ENCODE results near the gene SRSF3. TPM values are rescaled to one million over a fixed set of nuclear protein-coding genes. Genes with fewer than 3 reads are reported as not detected.
A peak's percentile ranks its signal among the peaks of the same experiment; 100 is the strongest.
"Not testable (repeated sequence)": the region's sequence is repeated elsewhere in the genome, so short reads cannot be mapped to it uniquely, and the experiment has no call there.

Gene SRSF3
- total RNA-seq, 1 donor from 2014 or later = 288 TPM

DNA sequence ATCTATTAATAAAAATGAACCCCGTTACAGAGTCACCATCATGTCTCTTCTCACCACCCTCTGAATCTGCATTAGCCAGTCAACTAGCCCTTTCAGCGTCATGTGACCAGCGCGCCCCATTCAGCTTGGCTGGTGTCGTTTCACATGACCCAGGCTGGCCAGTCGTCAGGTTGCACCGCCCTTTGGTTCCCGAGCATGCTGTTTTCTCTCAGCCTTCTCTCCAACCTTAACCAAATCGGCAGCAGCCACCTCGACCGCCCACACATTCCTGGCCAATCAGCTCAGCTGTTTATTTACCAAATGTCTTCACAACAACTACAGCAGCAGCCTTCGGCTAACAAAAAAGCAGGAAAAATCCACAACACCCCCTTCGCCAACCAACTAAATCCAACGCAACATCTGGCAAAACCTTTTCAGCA is 5.6 kb downstream of the SRSF3 start:
- Mint-ChIP-seq H3K4me1 (ENCODE audit: low read depth, unreplicated experiment) (peaks cover 39% of the 10 kb centered on the region), H3K36me3 (ENCODE audit: unreplicated experiment) (peaks cover 21% of the 10 kb centered on the region)
- peak; percentile 58 for DNase-seq

GRCh38 chr6:36600564-36601146 is 6.5 kb downstream of the SRSF3 start:
- peaks cover 42% of the 10 kb centered on the region for H3K4me1 Mint-ChIP-seq (ENCODE audit: low read depth, unreplicated experiment)
- H3K27ac Mint-ChIP-seq (ENCODE audit: unreplicated experiment) = no peak overlapping the region
- TF ChIP-seq CTCF (IDR thresholded peaks at IDR 0.05; ENCODE audit: partially characterized antibody, unreplicated experiment) = no peak
- H3K9me3 Mint-ChIP-seq (ENCODE audit: unreplicated experiment) = peaks cover 6% of the 10 kb centered on the region
- DNase-seq = no peak
- H3K27me3 Mint-ChIP-seq (ENCODE audit: unreplicated experiment) = peaks cover 1% of the 10 kb centered on the region
- peak overlapping the region; percentile 71 for H3K4me3 Mint-ChIP-seq (ENCODE audit: unreplicated experiment)
- H3K36me3 Mint-ChIP-seq (ENCODE audit: unreplicated experiment) = peaks cover 13% of the 10 kb centered on the region

More for the DNA sequence above, 5.6 kb downstream of the SRSF3 start:
- TF ChIP-seq CTCF (IDR thresholded peaks at IDR 0.05; ENCODE audit: partially characterized antibody, unreplicated experiment) = no peak
- H3K27ac Mint-ChIP-seq (ENCODE audit: unreplicated experiment) = peak overlapping the region; percentile 17
- peaks cover 15% of the 10 kb centered on the region for H3K9me3 Mint-ChIP-seq (ENCODE audit: unreplicated experiment)
- H3K4me3 Mint-ChIP-seq (ENCODE audit: unreplicated experiment) = peak overlapping the region; percentile 71
- H3K27me3 Mint-ChIP-seq (ENCODE audit: unreplicated experiment) = peaks cover 6% of the 10 kb centered on the region

DNA sequence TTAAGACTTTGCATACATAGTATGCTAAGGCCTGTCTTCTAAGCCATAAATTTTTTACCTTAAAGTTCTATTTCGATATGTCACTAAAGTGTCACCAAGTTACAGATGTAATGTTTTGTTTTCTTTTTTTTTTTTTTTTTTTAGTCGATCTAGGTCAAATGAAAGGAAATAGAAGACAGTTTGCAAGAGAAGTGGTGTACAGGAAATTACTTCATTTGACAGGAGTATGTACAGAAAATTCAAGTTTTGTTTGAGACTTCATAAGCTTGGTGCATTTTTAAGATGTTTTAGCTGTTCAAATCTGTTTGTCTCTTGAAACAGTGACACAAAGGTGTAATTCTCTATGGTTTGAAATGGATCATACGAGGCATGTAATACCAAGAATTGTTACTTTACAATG is 7.7 kb downstream of the SRSF3 start:
- H3K9me3 Mint-ChIP-seq (ENCODE audit: unreplicated experiment); DNase-seq; H3K27ac Mint-ChIP-seq (ENCODE audit: unreplicated experiment); H3K27me3 Mint-ChIP-seq (ENCODE audit: unreplicated experiment): not testable (repeated sequence)
- peaks cover 44% of the 10 kb centered on the region for H3K4me1 Mint-ChIP-seq (ENCODE audit: low read depth, unreplicated experiment)
- peaks cover 13% of the 10 kb centered on the region for H3K36me3 Mint-ChIP-seq (ENCODE audit: unreplicated experiment)
- H3K4me3 Mint-ChIP-seq (ENCODE audit: unreplicated experiment) = peak overlapping the region; percentile 30

DNA sequence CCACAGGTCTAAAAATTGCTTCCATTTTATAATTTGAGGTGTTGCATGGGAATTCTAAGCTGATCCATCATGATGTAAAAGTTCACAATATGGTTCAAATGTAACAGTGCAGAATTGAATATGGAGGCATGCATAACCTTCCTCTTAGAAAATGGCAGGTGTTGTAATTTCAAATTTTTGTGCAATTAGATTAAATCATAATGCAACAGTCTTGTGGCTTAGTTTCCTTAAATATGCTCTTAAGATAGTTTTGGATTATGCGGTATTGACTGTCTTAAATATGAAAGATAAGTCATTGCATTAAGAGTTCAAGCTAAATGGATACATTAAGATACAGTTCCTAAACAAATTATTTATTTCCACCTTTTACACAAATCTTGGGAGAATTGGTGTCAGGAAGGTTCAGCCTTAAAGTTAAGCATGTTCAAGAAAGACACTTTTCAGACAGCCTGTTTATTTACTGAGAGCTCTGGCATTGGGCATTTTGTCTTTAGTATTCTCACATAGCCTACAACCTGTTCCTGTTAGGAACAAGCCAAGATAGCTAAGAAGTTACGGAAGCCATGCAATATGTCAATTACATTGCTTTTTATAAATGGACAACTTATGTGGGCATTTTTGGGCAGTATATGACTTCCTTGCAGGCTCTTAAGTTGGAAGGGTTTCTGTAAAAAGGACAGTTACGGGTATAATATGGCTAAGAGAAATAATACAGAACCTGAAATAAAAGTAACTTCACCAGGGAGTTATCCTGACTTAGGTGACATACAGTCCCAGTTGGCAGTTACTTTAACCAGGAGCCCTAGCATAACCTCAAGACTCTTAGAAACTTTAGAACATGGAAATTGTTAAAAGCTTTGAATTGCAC is 9.3 kb downstream of the SRSF3 start:
- Mint-ChIP-seq H3K4me1 (ENCODE audit: low read depth, unreplicated experiment) (peaks cover 36% of the 10 kb centered on the region), H3K36me3 (ENCODE audit: unreplicated experiment) (peaks cover 13% of the 10 kb centered on the region), H3K9me3 (ENCODE audit: unreplicated experiment) (peaks cover 2% of the 10 kb centered on the region), H3K4me3 (ENCODE audit: unreplicated experiment) (no peak overlapping the region), H3K27me3 (ENCODE audit: unreplicated experiment) (peaks cover 3% of the 10 kb centered on the region), H3K27ac (ENCODE audit: unreplicated experiment) (no peak overlapping the region)
- DNase-seq = no peak
- no peak for TF ChIP-seq CTCF (IDR thresholded peaks at IDR 0.05; ENCODE audit: partially characterized antibody, unreplicated experiment)

GRCh38 chr6:36604090-36605060 is 10.2 kb downstream of the SRSF3 start:
- H3K4me1 Mint-ChIP-seq (ENCODE audit: low read depth, unreplicated experiment) = peaks cover 29% of the 10 kb centered on the region
- H3K9me3 Mint-ChIP-seq (ENCODE audit: unreplicated experiment) = peaks cover 2% of the 10 kb centered on the region
- DNase-seq = no peak
- peaks cover 3% of the 10 kb centered on the region for H3K27me3 Mint-ChIP-seq (ENCODE audit: unreplicated experiment)
- no peak overlapping the region for H3K4me3 Mint-ChIP-seq (ENCODE audit: unreplicated experiment)
- no peak overlapping the region for H3K27ac Mint-ChIP-seq (ENCODE audit: unreplicated experiment)
- TF ChIP-seq CTCF (IDR thresholded peaks at IDR 0.05; ENCODE audit: partially characterized antibody, unreplicated experiment) = no peak
- peaks cover 5% of the 10 kb centered on the region for H3K36me3 Mint-ChIP-seq (ENCODE audit: unreplicated experiment)

Measured in glutamatergic neuron (in vitro differentiated cells).